NCI-H1930 (cell line): ENCODE data around the gene NEK6.

ENCODE experiments used
- DNase-seq, 2 experiments: peaks; one replicate each; lab custom pipeline; 2025; lab: John Stamatoyannopoulos, UW

Gene NEK6

GRCh38 chr9:124342776-124343485, 85.2 kb downstream of the NEK6 start:
- no peak for DNase-seq

- DNase-seq: no peak
Measured at GRCh38 chr9:124343533-124344290, 86.0 kb downstream of the NEK6 start.

- DNase-seq: no peak
Measured at GRCh38 chr9:124344291-124345050, 86.7 kb downstream of the NEK6 start.

- no peak for DNase-seq
Measured at GRCh38 chr9:124345063-124345462, 87.3 kb downstream of the NEK6 start.

- DNase-seq: no peak
Measured at GRCh38 chr9:124345751-124346281, 88.1 kb downstream of the NEK6 start.

- no peak for DNase-seq
Measured at GRCh38 chr9:124346347-124347163, 88.8 kb downstream of the NEK6 start.

- no peak for DNase-seq
Measured at GRCh38 chr9:124347206-124347967, 89.6 kb downstream of the NEK6 start.

GRCh38 chr9:124347968-124348358, 90.2 kb downstream of the NEK6 start:
- DNase-seq: no peak

GRCh38 chr9:124348363-124348762, 90.6 kb downstream of the NEK6 start:
- DNase-seq: no peak

GRCh38 chr9:124348831-124349230, 91.1 kb downstream of the NEK6 start:
- no peak for DNase-seq

- no peak for DNase-seq
Measured at GRCh38 chr9:124349267-124349666, 91.5 kb downstream of the NEK6 start.

- DNase-seq: no peak
Measured at GRCh38 chr9:124349675-124350493, 92.1 kb downstream of the NEK6 start.

GRCh38 chr9:124350494-124351263, 92.9 kb downstream of the NEK6 start:
- no peak for DNase-seq

GRCh38 chr9:124351672-124352468, 94.1 kb downstream of the NEK6 start:
- DNase-seq: no peak

- no peak for DNase-seq
Measured at GRCh38 chr9:124352616-124353015, 94.9 kb downstream of the NEK6 start.

GRCh38 chr9:124353166-124353768, 95.5 kb downstream of the NEK6 start:
- no peak for DNase-seq

- no peak for DNase-seq
Measured at GRCh38 chr9:124353811-124354274, 96.1 kb downstream of the NEK6 start.
